Medulla oblongata (tissue), 1 donor: ENCODE measurements around the gene ELMO1.

ENCODE experiments used
- DNase-seq: peaks from one replicate; pipeline ENCODE4 v3.0.0-alpha.2; 2015; ENCODE audit errors: extremely low spot score

The ELMO1 gene

DNA sequence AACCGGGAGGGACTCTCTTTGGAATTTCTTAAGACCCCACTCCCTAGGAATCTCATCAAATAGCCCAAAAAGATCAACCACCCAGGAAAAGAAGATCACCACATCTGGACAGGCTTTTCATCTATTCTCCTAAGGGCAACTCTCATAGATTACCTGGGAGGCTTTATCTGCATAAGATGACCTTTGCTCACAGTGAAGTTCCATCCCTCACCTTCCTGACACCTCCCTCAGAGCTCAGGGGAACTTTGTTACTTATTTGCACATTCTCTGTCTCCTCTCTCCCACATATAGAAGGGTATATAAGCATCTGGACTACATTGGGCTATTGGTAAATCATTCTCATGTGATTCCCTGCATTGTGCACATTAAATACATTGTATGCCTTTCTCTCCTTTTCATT, 80.1 kb downstream of the ELMO1 start:
- no peak for DNase-seq

DNA sequence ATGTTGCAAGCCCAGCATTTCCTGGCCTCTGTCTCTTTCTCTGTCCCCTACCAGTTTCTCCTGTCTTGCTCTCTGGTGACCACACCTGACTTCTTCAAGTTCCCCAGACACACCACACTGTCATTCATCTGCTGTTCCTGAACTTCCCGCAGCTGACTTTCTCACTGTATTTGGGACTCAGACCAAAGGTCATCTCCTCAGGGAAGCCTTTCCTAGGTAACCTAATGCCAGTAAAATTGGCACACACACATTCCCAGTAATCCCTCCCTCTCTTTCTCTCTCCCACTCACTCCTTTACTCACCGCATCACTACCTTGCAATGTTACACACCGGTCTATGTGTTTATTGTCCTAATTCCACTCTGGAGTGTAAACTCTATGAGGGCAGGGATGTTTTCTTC, 81.7 kb downstream of the ELMO1 start:
- DNase-seq, result no peak

DNA sequence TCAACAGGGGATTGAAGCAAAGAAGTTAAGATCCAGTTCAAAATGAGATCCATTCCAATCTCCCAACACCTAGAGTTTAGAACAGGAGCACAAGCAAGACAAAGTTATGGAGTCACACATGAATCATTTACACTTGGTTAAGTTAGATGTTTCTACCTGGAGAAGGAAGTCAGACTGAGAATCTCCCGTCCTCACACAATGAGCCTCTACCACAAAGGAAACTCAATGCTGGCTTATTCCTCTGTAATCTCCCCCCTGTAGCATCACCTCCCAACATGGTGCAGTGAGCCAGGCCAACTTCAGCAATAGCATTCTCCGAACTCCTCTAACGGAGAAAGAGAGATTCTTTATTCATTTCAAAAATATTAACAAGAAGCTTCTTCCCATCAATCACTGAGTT, 82.2 kb downstream of the ELMO1 start:
- DNase-seq, result no peak

DNA sequence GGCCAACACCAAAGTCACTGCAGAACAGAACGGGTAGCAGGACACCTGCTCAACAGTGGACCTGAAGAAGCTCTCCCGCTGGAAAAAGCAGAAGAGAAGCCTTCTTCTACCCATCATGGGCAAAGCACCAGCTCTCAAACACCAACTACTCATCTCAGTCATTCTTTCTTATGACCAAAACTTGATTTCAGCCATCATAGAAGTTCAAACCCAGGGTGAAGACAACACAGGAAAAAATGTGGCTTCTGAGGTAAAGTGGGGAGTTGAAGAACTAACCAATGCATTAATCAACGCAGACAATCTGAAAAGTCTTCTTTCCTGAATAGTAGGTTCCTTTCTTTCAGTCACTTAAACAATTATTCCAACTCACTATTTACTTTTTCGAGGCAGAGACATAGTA, 83.3 kb downstream of the ELMO1 start:
- no peak for DNase-seq

DNA sequence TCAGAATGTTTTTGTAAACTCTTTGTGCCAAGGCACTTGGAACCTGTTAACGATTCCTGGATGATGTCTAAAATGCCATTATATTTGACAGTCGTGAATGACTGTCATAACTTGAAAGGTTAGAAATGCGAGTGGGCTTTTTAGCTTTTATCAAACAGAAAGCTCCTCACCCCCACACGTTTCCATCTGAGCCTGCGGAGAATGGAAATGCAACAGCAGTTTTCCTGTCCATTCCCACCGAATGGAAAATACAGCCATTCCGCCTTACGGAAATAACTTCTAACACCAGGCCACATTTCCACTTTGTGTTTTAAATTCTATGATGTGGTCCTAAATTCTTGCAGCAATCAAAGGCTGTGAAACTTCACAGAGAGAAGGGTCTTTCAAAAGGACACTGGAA, 83.8 kb downstream of the ELMO1 start:
- DNase-seq, result no peak

DNA sequence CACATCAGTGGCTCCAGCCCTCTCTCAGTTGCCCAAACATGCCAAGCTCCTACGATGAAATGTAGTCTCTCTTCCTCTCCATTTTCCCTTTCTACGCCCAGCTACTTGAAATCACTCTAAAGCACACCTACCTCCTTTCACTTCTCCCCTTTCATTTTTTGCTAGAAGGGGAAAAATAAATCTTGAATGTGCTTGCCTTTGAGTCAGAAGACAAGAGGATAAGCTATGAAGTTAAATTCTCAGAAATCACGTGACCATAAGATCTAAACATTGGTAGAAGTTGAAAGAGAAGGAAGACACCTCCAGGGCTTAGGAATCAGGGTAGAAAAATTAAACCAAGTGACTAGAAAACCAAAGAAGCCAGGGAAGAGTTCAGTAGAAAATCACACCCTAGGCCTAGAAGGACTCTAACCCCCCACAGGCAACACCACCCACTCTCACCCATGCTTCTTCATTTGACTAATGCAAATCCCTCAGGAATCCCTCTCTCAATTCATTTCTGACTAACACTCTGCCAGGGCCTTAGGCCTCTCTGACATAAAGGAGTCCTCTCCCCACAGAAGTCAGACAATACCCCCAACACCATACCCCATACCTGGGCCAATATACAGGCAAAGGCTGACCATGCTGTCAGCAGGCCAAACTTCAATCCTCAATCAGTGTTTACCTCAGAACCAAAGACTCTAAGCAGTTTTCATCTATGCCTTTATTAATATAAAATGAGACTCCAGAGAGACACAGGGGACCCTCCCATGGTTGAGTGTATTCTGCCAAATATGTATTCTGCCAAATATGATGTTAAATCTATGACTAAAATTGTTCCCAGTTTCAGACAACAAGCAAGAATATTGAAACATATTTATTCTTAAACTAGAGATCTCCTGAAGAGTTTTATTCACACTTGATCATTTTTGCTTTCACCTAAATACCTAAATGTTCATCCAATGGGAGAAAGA, 84.8 kb downstream of the ELMO1 start:
- DNase-seq, result no peak

DNA sequence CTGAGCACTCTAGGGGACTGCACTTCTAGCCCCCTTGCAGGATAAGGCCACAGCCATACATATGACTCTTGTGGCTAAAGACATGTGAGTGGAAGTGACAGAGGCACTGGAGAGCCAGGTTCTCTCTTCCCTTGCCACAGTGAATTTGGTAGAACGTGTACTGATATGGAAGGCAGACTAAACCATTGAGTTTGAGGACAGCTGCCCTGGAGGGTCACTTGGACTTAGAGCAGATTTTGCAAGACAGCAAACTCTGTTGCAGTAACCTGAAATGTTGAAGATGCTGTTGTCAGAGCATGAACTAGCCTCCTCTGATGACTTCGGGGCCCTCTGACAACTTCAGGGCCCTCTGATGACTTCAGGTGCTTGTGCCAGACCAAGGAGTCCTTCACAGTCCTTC, 85.9 kb downstream of the ELMO1 start:
- DNase-seq, result no peak

DNA sequence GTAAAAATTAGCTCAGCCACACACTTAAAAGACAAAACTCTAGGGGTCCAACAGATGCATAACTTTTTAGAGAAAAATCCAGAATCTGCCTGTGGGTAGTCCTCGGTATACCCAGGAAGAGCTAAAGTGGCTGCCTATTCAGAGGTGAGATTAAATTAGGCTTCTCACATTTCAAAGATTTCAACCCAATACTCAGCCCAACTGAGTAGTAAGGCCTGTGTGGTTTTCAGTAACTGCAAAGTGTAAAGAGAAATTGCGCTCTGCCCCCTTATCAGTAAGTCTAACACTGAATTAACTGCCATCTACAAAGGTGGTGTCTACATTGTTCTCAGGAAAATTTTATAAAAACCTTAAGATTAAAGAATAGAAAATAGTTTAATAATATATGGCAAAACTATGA, 88.2 kb downstream of the ELMO1 start:
- DNase-seq, result no peak

DNA sequence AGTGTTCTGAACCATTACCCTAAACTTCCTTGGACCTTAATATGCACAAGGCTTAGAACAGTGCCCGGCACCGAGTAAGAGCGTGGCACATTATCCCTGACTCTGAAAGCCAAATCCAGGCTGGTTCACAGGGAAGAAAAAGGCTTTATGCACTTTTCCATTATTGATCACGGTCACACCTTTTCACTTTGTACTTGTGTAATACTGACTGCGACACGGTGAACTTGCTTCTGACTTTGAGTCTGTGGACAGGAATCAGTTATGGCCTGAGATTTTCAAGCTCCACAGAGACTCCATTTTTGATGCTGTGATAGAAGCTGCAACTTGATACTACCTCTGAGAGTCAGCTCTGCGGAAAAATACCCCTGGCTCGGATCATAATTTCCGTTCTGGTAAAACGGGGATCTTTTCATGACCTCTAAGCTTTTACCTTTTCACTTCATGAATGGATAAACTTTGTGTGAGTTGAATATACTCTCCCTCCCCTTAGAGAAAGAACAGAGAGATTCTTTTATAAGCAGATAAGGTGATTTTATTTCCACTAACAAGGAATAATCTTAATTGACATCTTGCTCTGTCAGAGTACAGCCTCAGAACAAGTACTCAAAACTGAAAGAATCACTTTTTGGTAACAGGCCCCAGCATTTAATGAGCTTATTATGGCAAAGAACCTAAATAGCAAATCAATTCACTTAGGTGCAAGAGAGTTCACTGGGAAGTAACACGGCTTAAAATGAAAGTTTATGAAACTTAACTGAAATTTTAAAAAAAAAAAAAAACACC, 88.8 kb downstream of the ELMO1 start:
- no peak for DNase-seq

DNA sequence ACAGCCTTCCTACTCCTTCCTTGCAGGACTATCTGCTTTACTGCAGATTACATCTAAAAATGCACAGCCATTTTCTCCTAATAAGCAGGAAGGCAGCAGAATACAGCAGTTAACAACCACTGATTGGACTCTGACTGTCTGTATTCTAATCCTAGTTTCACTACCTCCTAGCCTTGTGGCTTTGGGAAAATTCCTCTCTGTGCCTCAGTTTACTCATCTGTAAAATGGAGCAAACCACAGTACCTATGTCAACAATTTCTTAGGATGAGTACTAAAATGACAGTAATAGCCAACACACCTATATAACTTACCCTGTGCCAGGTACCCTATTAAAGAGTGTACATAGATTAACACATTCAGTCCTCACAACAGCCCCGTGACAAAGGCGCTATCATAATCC, 89.5 kb downstream of the ELMO1 start:
- no peak for DNase-seq

DNA sequence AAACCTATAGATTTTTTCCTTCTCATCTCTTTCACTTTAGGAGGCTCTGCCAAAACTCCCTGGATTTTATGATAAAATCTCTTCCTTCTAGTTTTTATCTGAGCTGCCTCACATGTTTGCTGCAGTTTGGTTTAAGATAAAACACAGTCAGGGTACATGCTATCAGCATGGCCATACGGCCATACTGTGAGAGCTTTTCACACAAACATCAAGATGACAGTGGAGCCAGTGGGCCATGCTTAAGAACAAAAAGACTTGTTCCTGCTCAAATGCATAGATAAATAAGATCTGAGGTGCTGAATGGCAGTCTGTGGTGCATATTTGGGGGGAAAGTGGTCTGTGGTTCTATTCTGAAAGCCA, 91.0 kb downstream of the ELMO1 start:
- no peak for DNase-seq

DNA sequence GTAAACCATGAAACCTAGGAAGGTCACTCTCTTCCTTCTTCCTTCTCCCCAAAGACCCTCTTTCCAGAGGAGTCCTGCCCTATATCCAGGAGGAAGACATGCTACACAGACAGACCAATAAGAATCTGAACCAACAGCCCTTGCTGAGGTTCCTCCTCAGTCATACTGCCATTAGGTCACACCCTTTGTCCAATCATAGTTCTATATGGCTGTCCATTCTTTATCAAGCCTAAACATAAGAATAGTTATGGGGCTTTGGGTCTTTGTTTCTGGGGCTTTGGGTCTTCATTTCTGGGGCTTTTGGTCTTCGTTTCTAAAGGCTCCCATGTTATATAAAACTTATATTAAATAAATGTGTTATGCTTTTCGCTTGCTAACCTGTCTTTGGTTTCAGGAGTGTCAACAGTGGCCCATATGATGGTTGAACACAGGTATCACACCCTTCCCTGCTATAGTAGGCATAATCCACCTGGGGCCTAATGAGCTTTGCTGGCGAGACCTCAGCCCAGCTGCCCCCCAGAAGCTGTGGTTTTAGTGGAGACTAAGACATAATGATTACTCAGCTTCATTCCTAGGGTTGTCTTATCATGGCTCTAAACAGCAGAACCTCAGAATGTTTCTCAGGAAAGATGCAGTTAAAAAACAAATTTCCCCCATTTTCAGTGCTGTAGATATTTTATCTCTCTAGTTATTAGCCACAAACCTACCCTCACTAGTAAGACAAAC, 91.6 kb downstream of the ELMO1 start:
- DNase-seq, result no peak

DNA sequence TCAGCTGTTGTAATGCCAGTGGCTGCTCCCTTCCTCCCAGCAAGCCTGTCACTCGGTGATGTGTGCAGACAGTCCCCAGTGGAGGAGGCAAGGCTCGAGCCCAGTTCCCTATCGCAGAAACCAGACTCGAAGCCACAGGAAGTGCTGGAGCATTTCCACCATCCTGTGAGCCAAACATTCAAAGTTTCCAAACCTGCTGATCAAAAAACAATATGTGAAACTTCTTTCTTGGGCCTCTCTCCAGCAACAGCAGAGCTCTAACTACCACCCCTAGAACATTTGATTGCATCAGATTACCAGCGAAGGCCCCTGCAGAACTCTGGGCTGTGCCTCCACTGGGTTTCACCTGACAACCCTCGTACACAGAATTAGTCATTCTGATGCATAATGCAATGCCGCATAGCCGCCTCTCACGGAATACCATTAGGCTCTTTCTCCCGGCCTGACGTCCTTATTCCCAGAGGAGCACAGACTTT, 94.0 kb downstream of the ELMO1 start:
- DNase-seq, result peak; percentile 82

DNA sequence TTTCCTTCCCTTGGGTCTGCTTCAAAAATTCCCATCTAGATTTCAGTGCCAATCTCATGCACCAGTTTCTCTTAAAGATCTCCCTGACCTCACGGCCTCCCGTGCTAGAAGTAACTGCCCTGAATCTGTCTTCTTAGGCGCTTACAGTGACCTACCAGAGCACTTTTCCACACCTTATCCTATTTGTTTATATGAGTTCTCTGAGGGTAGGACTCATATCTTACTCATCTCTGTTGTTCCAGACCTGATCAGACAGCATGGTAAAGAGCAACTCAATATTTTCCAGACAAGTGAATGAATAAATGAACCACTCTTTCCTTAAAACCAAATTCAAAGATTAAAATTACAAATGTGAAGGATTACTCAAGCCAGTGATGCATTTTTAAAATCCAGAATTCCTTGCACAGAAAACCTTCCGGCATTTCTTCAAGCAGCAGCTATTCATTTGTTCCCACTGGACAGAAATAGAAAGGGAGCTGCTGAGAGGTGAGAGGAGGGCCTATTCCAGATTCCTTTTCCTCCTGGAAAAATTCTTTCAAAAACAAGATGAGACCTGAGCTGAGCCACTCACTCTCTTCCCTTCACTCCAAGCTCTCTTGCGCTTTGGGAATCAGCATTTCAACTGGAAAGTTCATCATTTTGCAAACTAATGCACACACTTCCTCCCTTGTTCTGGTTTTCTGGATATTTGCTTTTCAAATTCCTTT, 94.6 kb downstream of the ELMO1 start:
- DNase-seq, result no peak

DNA sequence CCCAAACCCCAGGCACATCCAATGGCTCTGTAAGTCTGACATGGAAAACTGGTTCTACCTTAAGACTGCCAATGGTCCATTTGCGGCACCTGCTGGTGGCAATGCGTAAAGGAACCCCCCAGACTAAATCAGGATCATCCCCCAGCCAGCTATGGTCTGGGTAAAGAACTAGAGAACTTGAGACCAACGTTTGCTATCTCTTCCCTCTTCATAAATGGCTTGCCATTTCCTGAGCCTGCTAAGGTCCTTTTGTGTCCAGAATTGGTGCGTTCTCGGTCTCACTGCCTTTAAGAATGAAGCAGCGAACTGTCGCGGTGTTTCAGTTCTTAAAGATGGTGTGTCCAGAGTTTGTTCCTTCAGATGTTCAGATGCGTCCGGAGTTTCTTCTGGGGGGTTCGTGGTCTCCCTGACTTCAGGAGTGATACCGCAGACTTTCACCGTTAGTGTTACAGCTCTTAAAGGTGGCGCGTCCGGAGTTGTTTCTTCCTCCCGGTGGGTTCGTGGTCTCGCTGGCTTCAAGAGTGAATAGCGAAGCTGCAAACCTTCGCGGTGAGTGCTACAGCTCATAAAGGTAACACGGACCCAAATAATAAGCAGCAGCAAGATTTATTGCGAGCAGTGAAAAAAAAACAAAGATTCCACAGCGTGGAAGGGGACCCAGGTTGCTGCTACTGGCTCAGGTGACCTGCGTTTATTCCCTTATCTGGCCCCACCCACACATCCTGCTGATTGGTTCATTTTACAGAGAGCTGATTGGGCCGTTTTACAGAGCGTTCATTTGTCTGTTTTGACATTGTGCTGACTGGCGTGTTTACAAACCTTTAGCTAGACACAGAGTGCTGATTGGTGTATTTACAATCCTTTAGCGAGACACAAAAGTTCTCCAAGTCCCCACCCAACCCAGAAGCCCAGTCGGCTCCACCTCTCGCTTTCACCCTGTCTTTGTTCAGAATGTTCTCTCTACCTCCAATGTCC, 95.4 kb downstream of the ELMO1 start:
- peak; percentile 64 for DNase-seq

DNA sequence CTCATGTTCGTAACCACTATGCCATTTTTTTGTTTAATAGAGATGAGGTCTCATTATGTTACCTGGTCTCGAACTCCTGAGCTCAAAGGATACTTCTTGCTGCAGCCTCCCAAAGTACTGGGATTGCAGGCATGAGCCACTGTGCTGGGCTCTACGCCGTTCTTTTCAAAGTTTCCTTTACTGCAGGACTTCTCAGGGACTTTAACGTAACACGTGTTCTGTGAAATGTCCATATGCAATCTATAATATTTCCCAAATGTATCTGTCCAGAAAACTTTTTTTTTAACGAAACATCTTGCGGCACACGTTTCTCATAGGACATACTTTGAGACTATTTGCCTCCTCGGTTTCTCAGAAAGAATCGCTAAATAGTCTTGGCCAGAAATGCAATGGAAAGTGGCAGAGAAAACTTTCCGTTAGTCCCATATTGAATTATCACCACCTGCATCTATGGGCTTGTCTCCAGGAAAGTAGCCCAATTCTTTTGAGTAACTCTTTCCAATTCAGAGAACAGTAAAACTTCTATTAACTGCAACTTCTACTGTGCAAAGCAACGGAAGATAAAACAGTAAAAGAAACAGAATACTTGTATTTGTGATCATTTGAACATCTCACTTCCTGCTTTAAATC, 96.3 kb downstream of the ELMO1 start:
- no peak for DNase-seq

DNA sequence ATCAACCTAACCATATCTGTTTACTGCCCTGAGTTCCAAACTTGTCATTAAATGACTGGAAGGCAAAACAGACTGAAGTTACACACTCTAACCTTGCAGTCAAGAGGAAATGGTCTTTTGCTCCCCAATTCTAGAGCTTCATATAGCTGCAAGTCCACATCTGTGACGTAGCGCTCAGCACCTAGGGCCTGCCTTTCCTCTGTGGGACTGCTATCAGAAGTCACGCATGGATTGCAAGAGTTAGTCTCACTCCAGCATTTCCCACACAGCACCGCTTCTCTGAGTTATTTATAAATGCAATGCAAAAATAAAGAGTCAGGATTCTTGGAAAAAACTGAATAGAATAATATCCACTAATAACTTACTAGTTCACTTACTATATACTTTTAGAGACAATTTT, 96.9 kb downstream of the ELMO1 start:
- no peak for DNase-seq

DNA sequence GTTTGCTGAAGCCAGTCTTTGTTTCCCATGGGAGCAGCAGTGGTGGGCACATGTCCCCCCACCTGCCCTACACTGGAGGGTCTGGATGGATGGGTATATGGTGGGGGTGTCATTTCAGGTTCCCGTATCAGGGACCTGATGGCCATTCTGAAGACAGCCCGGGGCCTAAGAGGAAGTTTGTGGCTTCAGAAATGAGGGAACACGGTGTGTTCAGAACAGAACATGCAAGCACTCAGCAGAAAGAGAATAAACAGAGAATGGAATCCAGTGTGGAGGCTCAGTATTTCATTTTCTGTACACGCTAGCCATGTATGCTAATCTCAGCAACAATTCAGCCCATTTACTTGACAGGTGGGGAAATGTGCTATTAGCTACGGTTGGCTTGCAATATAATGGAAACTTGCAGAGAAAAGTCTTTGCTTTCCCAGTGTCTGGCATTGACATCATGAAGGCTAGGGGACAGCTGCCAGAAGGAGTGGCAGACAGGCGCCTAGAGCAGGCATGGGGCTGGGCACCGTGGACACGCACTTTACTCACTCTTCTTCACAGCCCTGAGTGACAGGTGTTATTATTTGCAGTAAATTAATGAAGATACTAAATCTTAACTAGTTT, 98.6 kb downstream of the ELMO1 start:
- peak; percentile 55 for DNase-seq

DNA sequence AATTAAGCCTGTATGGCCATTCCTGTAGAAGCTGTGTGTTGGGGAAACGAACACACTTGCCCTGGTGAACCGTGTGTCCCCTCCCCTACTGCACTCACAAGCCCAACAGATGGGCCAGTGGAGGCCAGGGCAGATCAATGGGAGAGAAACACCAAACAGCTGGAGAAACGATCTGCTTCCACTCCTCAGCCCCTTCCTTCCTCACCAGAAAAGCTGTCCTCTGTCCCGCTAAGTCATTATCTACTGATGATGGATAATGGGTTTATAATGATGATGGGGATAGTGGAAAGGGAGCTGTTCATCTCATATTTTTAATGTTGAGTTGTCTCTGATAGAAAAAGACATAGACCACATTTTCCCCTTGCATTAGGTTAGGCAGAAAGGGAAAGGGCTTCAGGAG, 99.7 kb downstream of the ELMO1 start:
- DNase-seq, result no peak

DNA sequence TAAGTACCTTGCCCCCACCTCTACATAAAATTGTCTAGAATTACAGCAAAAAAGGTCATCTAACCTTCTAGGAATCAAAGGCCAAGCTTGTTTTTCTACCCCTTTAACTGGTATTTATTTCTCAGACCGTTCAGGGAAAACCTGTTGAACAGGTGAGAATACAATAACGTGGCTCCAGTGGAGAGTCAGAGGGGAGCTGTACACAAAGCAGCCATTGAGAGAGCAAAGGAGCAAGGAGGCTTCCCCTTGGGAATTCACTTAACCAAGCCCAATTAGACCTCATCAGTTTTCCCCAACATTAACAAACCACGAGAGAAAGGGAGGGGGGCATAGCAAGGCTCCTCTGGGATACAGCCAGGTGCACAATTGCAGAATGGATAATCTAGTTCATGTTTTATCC, 101.9 kb downstream of the ELMO1 start:
- no peak for DNase-seq
